ENCODE measurements around the gene MMP24OS.
"Not testable (repeated sequence)": the region's sequence is repeated elsewhere in the genome, so short reads cannot be mapped to it uniquely, and the experiment has no call there.

MMP24OS gene

DNA sequence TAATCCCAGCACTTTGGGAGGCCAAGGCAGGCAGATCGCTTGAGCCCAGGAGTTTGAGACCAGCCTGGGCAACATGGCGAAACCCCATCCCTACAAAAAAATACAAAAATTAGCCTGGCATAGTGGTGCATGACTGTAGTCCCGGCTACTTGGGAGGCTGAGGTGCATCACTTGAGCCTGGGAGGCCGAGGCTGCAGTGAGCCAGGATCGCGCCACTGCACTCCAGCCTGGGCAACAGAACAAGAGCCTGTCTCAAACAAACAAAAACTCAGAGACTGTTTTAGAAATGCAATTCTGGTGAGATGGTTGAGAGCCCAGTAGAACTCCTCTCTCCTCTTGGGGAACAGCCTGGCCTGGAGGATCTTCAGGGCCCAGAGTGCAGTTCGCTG, 37.7 kb upstream of the MMP24OS start:
- peaks cover 21% of the 10 kb centered on the region for H3K4me1 ChIP-seq (ENCODE audit: insufficient read depth, low read length)
- not testable (repeated sequence) for H3K36me3 ChIP-seq (ENCODE audit: insufficient read depth, low read length); H3K4me3 ChIP-seq (ENCODE audit: low read length); H2AFZ ChIP-seq (ENCODE audit: low read depth, low read length); H3K27me3 ChIP-seq (ENCODE audit: insufficient read depth, low read length); H3K9me3 ChIP-seq (ENCODE audit: low read length)

DNA sequence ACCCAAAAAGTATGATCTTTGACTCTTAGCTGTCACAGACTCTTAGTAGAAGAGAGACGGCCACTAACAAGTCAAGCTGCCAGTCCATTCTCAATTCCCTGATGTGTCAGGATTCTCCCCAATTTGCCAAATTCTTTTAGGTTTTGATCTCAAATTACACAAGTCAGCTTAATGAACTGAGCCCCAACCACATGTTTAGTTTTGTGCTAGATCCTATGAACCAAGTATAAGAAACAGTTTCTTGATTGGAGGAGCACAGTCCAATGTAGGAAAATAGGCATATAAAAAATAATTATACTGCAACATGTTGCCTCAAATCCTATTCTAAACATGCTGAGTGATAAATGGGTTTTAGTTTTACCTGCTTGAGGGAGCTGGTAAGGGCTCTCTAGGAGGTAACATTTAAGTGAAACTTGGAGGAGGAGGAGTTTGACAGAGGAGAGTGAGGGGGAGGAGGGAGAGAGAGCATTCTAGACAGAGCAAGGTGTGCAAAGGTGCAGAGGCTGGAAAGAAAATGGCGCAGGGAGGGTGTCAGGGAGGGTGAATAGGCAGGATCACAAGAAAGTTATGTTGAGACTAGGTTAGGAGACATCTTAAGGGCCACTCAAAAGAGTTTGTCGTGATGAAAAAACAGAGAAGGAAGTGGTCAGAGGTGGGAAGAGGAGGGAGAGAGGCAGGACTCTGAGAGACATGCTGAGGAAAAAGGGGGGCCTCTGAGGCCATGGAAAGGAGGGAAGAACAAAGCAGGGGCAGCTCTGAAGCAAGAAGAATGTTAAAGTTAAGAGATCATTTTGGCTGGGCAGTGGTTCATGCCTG, 37.1 kb upstream of the MMP24OS start:
- H3K27me3 ChIP-seq (ENCODE audit: insufficient read depth, low read length): no peaks in the 10 kb centered on the region
- H3K4me3 ChIP-seq (ENCODE audit: low read length): no peak overlapping the region
- no peak overlapping the region for H2AFZ ChIP-seq (ENCODE audit: low read depth, low read length)
- H3K4me1 ChIP-seq (ENCODE audit: insufficient read depth, low read length): peaks cover 15% of the 10 kb centered on the region
- H3K9me3 ChIP-seq (ENCODE audit: low read length): no peaks in the 10 kb centered on the region
- H3K36me3 ChIP-seq (ENCODE audit: insufficient read depth, low read length): no peaks in the 10 kb centered on the region

DNA sequence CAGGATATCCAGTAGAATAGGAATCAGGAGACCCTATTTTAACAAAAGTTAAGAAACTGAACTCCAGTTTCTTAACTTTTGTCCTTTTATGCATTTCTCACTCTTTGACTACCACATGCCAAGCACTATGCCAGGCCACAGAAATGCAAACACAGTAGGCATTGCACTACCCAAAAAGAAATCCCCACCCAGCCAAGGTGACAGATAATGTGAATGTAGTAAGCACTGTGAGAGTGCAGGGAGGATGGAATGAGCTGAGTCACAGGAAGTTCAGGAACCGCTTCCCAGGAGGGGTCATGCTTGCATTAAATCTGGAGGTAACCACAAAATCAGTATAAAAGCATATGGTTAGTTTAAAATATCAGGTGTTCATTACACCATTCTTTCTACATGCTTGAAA, 34.4 kb upstream of the MMP24OS start:
- H2AFZ ChIP-seq (ENCODE audit: low read depth, low read length): no peak overlapping the region
- no peaks in the 10 kb centered on the region for H3K9me3 ChIP-seq (ENCODE audit: low read length)
- H3K4me1 ChIP-seq (ENCODE audit: insufficient read depth, low read length): no peaks in the 10 kb centered on the region
- H3K36me3 ChIP-seq (ENCODE audit: insufficient read depth, low read length): no peaks in the 10 kb centered on the region
- no peaks in the 10 kb centered on the region for H3K27me3 ChIP-seq (ENCODE audit: insufficient read depth, low read length)
- no peak overlapping the region for H3K4me3 ChIP-seq (ENCODE audit: low read length)

- H3K4me3 ChIP-seq (ENCODE audit: low read length): no peak overlapping the region
- no peaks in the 10 kb centered on the region for H3K36me3 ChIP-seq (ENCODE audit: insufficient read depth, low read length)
- H3K4me1 ChIP-seq (ENCODE audit: insufficient read depth, low read length): no peaks in the 10 kb centered on the region
- no peak overlapping the region for H2AFZ ChIP-seq (ENCODE audit: low read depth, low read length)
- H3K9me3 ChIP-seq (ENCODE audit: low read length): no peaks in the 10 kb centered on the region
- no peaks in the 10 kb centered on the region for H3K27me3 ChIP-seq (ENCODE audit: insufficient read depth, low read length)
Observed at GRCh38 chr20:35311822-35312221, 33.9 kb upstream of the MMP24OS start.

GRCh38 chr20:35311409-35311808, 33.5 kb upstream of the MMP24OS start:
- Histone ChIP-seq H3K27me3 (ENCODE audit: insufficient read depth, low read length) (no peaks in the 10 kb centered on the region), H2AFZ (ENCODE audit: low read depth, low read length) (no peak overlapping the region), H3K4me3 (ENCODE audit: low read length) (no peak overlapping the region), H3K36me3 (ENCODE audit: insufficient read depth, low read length) (no peaks in the 10 kb centered on the region), H3K4me1 (ENCODE audit: insufficient read depth, low read length) (no peaks in the 10 kb centered on the region), H3K9me3 (ENCODE audit: low read length) (no peaks in the 10 kb centered on the region)

DNA sequence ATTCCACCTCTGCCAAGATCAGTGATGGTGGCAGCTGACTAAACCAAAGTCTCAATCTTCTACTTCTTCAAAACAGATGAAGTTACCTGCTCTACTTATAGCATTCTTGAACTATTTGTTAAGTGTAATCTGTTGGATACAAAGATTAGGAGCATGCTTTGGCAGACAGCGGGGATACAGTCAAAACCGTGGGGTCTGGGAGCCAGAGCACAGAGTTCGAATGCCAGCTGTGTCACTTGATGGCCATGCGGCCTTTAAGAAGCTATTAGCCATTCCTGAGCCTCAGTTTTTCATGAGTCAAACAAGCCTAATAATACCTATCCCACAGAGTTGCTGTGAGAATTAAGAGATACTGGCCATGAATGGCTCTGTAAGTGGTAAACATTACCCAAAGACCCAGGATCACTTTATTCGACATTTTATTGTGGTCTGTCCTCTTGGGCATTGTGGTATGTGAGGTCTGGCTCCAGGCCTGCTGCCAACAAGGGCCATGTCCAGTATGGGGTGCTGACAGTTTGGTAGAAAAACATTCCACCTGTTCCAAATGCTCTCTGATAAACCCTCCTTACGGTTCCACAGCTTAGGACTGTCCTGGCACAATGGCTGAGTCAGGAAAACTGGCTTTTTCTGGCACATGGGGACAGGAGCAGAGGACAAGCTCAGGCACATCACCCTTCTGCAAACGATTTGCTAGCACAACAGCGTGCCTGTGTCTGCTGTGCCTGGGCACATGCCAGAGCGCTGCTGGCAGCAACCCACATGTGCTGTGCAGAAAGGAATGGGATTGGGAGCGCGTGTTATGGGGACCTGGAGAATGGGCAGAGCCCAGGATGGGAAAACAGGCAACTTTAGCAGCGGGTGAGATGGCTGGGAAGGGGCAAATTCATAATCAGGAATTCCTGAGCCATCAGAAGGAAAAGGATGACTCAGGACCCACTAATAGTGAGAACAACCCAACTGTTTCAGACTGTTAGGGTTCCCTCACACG, 30.0 kb upstream of the MMP24OS start:
- H3K4me3 ChIP-seq (ENCODE audit: low read length): no peak overlapping the region
- H3K36me3 ChIP-seq (ENCODE audit: insufficient read depth, low read length): no peaks in the 10 kb centered on the region
- no peaks in the 10 kb centered on the region for H3K9me3 ChIP-seq (ENCODE audit: low read length)
- H3K27me3 ChIP-seq (ENCODE audit: insufficient read depth, low read length): no peaks in the 10 kb centered on the region
- H3K4me1 ChIP-seq (ENCODE audit: insufficient read depth, low read length): peaks cover 7% of the 10 kb centered on the region
- H2AFZ ChIP-seq (ENCODE audit: low read depth, low read length): no peak overlapping the region

DNA sequence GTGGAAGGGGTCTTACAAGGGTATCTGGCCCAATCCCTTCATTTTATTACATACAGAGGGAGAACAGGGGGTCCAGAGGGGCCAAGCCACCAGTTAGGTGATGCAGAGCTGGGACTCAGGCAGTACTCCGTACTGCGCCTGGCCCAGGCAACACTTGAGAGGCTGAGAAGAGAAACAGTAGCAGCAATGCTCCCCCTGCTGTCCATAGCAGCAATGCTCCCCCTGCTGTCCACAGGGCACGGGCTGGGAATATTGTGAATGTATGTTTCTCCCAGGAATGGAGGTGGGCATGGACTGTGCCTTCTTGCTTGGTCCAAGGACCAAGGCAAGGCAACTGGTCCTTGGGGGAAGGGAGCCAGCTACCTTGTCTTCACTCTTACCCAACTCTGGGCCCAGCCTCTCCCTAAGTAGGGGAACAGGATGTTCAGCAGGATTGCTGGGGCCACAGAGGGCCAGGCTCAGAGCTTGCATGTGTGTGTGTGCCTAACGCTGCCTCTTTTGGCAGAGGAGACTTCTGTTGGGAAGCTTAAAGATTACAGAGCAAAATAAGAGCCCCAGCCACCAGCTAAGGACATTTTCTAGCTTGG, 29.1 kb upstream of the MMP24OS start:
- Histone ChIP-seq H3K27me3 (ENCODE audit: insufficient read depth, low read length) (no peaks in the 10 kb centered on the region), H3K4me1 (ENCODE audit: insufficient read depth, low read length) (peaks cover 7% of the 10 kb centered on the region)

GRCh38 chr20:35305682-35306556, 28.0 kb upstream of the MMP24OS start:
- Histone ChIP-seq H3K36me3 (ENCODE audit: insufficient read depth, low read length) (no peaks in the 10 kb centered on the region), H3K27me3 (ENCODE audit: insufficient read depth, low read length) (no peaks in the 10 kb centered on the region), H2AFZ (ENCODE audit: low read depth, low read length) (no peak overlapping the region), H3K4me3 (ENCODE audit: low read length) (no peak overlapping the region), H3K4me1 (ENCODE audit: insufficient read depth, low read length) (peaks cover 7% of the 10 kb centered on the region), H3K9me3 (ENCODE audit: low read length) (no peaks in the 10 kb centered on the region)

More for the DNA sequence above, 29.1 kb upstream of the MMP24OS start:
- H2AFZ ChIP-seq (ENCODE audit: low read depth, low read length): no peak overlapping the region
- H3K4me3 ChIP-seq (ENCODE audit: low read length): no peak overlapping the region
- H3K9me3 ChIP-seq (ENCODE audit: low read length): no peaks in the 10 kb centered on the region
- H3K36me3 ChIP-seq (ENCODE audit: insufficient read depth, low read length): no peaks in the 10 kb centered on the region

GRCh38 chr20:35304956-35305355, 27.0 kb upstream of the MMP24OS start:
- Histone ChIP-seq H3K4me1 (ENCODE audit: insufficient read depth, low read length) (peaks cover 7% of the 10 kb centered on the region), H3K9me3 (ENCODE audit: low read length) (no peaks in the 10 kb centered on the region), H3K4me3 (ENCODE audit: low read length) (no peak overlapping the region), H3K27me3 (ENCODE audit: insufficient read depth, low read length) (no peaks in the 10 kb centered on the region), H3K36me3 (ENCODE audit: insufficient read depth, low read length) (no peaks in the 10 kb centered on the region), H2AFZ (ENCODE audit: low read depth, low read length) (no peak overlapping the region)

DNA sequence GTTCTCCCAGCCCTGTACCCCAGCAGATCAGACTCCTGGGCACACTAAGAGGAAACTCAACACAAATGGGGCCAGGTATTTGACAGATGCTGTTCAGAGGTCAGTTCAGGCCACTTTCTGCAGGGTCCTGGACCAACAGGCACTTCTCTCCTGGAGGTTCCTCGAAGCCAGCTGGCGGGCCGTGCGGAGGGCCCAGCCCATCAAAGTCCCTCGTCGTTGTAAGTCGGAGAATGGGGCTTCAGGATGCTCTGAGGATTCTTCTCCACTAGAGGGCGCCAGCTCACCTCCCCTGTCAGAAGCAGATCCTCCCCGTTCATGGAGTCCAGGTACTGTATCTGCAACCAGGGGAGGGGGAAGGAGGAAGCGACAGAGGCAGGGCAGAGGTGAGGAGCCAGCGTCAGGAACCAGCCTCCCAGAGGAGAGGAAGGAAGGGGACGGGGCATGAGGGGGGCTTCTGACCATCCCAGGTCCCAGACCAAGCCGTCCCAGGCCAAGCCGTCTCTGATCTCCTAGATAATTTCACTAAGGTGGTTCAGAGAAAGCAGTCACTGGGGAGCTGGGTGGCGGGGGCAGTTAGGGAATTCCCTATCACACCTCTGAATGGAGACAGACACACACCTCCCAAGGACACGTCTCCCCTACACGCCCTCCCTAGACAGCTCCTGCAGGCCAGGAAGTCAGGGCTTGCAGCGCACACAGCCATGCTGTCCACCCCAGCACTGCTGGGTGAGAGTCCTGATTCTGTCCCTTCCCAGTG, 26.0 kb upstream of the MMP24OS start:
- Histone ChIP-seq H2AFZ (ENCODE audit: low read depth, low read length) (no peak overlapping the region), H3K9me3 (ENCODE audit: low read length) (no peaks in the 10 kb centered on the region), H3K27me3 (ENCODE audit: insufficient read depth, low read length) (no peaks in the 10 kb centered on the region), H3K36me3 (ENCODE audit: insufficient read depth, low read length) (no peaks in the 10 kb centered on the region), H3K4me1 (ENCODE audit: insufficient read depth, low read length) (peaks cover 7% of the 10 kb centered on the region), H3K4me3 (ENCODE audit: low read length) (no peak overlapping the region)

DNA sequence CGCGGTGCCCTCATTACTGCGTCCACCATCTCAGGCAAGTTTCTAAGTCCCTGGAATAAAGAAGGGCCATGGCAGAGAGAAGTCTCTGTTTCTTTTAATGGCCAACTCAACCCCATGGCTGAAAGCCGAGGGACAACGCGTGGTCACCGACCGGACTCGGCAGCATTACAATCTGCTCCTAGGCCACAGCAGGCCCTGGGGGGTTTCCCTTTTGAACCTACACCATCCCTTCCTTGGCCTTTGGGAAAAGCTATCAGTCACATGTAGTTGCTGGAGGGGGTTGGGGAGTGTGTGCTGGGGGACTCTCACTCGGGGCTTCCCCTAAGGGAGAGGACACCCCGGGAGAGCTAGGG, 25.4 kb upstream of the MMP24OS start:
- Histone ChIP-seq H3K27me3 (ENCODE audit: insufficient read depth, low read length) (no peaks in the 10 kb centered on the region), H3K4me3 (ENCODE audit: low read length) (no peak overlapping the region), H3K36me3 (ENCODE audit: insufficient read depth, low read length) (no peaks in the 10 kb centered on the region), H3K4me1 (ENCODE audit: insufficient read depth, low read length) (peaks cover 7% of the 10 kb centered on the region), H2AFZ (ENCODE audit: low read depth, low read length) (no peak overlapping the region), H3K9me3 (ENCODE audit: low read length) (no peaks in the 10 kb centered on the region)

Measured in neuron (in vitro differentiated cells).